Endodermal cell (in vitro differentiated cells): ENCODE measurements around the gene ZC3H6. TPM values are rescaled to one million over a fixed set of nuclear protein-coding genes. Genes with fewer than 3 reads are reported as not detected.

Experiments
- DNase-seq: peaks from one replicate; pipeline ENCODE4 v3.0.0-alpha.2; 2017
- H3K27ac ChIP-seq: 2 replicates; pipeline ENCODE4 v1.5.1; 2013; ENCODE audit warnings: mild to moderate bottlenecking, low read depth, low read length, moderate library complexity
- H3K27me3 ChIP-seq: 2 replicates; pipeline ENCODE4 v1.6.1; 2013; ENCODE audit warnings: mild to moderate bottlenecking, low read length, moderate library complexity; ENCODE audit not compliant: insufficient read depth, control insufficient read depth, poor library complexity, severe bottlenecking
- H3K36me3 ChIP-seq: 2 replicates; pipeline ENCODE4 v1.7.0; 2013; ENCODE audit warnings: mild to moderate bottlenecking, low read length, moderate library complexity; ENCODE audit not compliant: control insufficient read depth, insufficient read depth
- H3K4me1 ChIP-seq: one replicate; pipeline ENCODE4 v1.7.0; 2013; ENCODE audit warnings: low read length; ENCODE audit not compliant: control insufficient read depth, insufficient read depth
- H3K4me3 ChIP-seq: 2 replicates; pipeline ENCODE4 v1.5.1; 2013; ENCODE audit warnings: mild to moderate bottlenecking, low read length, moderate library complexity
- H3K9ac ChIP-seq: 2 replicates; pipeline ENCODE4 v1.6.1; 2013; ENCODE audit warnings: mild to moderate bottlenecking, low read length, moderate library complexity; ENCODE audit not compliant: poor library complexity, severe bottlenecking; ENCODE audit errors: extremely low read depth
- H3K9me3 ChIP-seq: 2 replicates; pipeline ENCODE4 v1.6.1; 2013; ENCODE audit warnings: mild to moderate bottlenecking, low read length, moderate library complexity; ENCODE audit not compliant: control insufficient read depth
- H3K27ac Mint-ChIP-seq: 2 replicates; pipeline ENCODE4 v1.8.0; 2020; ENCODE audit warnings: mixed read lengths
- H3K27me3 Mint-ChIP-seq: 2 replicates; pipeline ENCODE4 v1.8.0; 2021; ENCODE audit warnings: mild to moderate bottlenecking, mixed read lengths; ENCODE audit not compliant: insufficient read depth
- H3K36me3 Mint-ChIP-seq: 2 replicates; pipeline ENCODE4 v1.8.0; 2020; ENCODE audit warnings: low read depth, mixed read lengths
- H3K4me1 Mint-ChIP-seq: 2 replicates; pipeline ENCODE4 v1.8.0; 2020; ENCODE audit warnings: mixed read lengths
- H3K4me3 Mint-ChIP-seq: 2 replicates; pipeline ENCODE4 v1.8.0; 2020; ENCODE audit warnings: mild to moderate bottlenecking, moderate library complexity, mixed read lengths
- H3K9me3 Mint-ChIP-seq: 2 replicates; pipeline ENCODE4 v1.8.0; 2020; ENCODE audit warnings: mild to moderate bottlenecking, mixed read lengths
- WGBS, 2 experiments: methylation state at CpG; one replicate each; pipeline versions ENCODE4 v1.1.5 to v1.1.7; 2013; ENCODE audit warnings: missing lambda C conversion rate in 2 of 2, mixed read lengths in 1 of 2; ENCODE audit not compliant: insufficient coverage in 1 of 2, insufficient read length in 1 of 2; 5-methylcytosine and 5-hydroxymethylcytosine counted together
- total RNA-seq, 2 donors: library from RNA; stranded (reverse); fragmentation: NEBNext Ultra II Directional in 1 of 2; extraction: Animal tissue kit (Norgen Biotek cat#: 25700) in 1 of 2; gene quantifications; 2 replicates in 1 of 2; 3 replicates in 1 of 2; pipeline ENCODE4 v1.2.1, GENCODE V29; 2021
- TF ChIP-seq, protein P1 (sequence below): fragments of 200-600 bp; sonication (generic); conservative IDR thresholded peaks from 2 replicates; pipeline ENCODE4 v1.5.0; 2021; ENCODE audit warnings: antibody characterized with exemption, mild to moderate bottlenecking

ZC3H6 gene
- total RNA-seq, 2 donors from 2014 or later = 8.0 to 21.5 TPM

DNA sequence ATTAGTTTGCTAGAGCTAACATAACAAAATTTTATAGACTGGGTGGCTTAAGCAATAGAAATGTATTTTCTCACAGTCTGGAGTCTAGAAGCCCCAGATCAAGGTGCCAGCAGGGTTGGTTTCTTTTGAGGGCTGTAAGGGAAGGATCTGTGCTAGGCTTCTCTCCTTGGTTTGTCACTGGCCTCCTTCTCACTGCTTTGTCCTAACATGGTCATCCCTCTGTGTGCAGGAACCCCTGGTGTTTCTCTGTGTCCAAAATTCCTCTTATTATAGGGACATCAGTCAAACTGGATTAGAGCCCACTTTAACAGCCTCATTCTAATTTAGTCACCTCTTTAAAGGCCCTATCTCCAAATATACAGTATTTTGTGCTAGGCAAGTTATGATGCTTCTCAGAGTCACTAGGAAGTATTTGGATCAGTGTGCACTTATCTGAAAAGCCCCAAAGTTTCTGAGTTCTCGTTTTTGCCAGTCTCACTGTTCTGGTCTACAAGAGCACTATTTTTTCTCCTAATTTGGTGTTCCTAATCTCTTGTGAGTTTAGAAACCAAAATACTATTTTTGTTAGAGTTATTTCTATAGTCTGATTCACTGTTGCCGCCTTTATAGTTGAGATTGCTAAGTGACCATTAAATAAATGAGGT is 29.0 kb downstream of the ZC3H6 start:
- TF ChIP-seq, protein P1, sequence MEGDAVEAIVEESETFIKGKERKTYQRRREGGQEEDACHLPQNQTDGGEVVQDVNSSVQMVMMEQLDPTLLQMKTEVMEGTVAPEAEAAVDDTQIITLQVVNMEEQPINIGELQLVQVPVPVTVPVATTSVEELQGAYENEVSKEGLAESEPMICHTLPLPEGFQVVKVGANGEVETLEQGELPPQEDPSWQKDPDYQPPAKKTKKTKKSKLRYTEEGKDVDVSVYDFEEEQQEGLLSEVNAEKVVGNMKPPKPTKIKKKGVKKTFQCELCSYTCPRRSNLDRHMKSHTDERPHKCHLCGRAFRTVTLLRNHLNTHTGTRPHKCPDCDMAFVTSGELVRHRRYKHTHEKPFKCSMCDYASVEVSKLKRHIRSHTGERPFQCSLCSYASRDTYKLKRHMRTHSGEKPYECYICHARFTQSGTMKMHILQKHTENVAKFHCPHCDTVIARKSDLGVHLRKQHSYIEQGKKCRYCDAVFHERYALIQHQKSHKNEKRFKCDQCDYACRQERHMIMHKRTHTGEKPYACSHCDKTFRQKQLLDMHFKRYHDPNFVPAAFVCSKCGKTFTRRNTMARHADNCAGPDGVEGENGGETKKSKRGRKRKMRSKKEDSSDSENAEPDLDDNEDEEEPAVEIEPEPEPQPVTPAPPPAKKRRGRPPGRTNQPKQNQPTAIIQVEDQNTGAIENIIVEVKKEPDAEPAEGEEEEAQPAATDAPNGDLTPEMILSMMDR = no peak
- DNase-seq = no peak
- Histone ChIP-seq H3K27ac (no peak overlapping the region), H3K4me3 (no peak overlapping the region), H3K4me1 (no peaks in the 10 kb centered on the region), H3K9ac (no peak overlapping the region), H3K36me3 (no peaks in the 10 kb centered on the region), H3K27me3 (no peaks in the 10 kb centered on the region), H3K9me3 (peaks cover 5% of the 10 kb centered on the region)
- no peak overlapping the region for H3K27ac Mint-ChIP-seq
- H3K9me3 Mint-ChIP-seq = peaks cover 2% of the 10 kb centered on the region
- H3K4me1 Mint-ChIP-seq = no peaks in the 10 kb centered on the region
- 92 to 97% methylated on average over 1 of the region's 2 CpGs for WGBS, 2 experiments
- H3K4me3 Mint-ChIP-seq = no peak overlapping the region
- H3K36me3 Mint-ChIP-seq = peaks cover 14% of the 10 kb centered on the region
- H3K27me3 Mint-ChIP-seq = no peaks in the 10 kb centered on the region

DNA sequence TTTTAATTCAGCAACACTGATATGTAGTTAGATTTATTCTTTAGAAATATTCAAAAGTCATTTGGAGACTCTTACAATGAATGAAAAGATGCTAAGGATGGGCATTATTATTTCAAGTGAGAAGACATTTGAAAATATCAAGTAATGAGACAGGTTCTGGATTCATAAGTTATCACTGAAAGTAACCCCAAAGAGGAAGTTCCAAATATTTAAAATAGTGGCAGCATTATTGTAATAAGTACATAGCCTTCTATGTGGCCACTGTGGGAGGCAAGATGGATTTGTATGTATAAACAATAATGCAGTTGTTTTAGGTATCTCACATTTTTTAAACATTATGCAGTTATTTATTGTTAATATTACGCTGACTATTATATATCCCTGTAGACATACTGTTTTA is 29.7 kb downstream of the ZC3H6 start:
- H3K27me3 Mint-ChIP-seq = no peaks in the 10 kb centered on the region
- H3K4me3 ChIP-seq = no peak overlapping the region
- no peak overlapping the region for H3K9ac ChIP-seq
- no peak for DNase-seq
- no peak overlapping the region for H3K27ac Mint-ChIP-seq
- no peaks in the 10 kb centered on the region for H3K9me3 Mint-ChIP-seq
- no peak overlapping the region for H3K4me3 Mint-ChIP-seq
- peaks cover 5% of the 10 kb centered on the region for H3K9me3 ChIP-seq
- H3K36me3 ChIP-seq = no peaks in the 10 kb centered on the region
- no peaks in the 10 kb centered on the region for H3K4me1 Mint-ChIP-seq
- TF ChIP-seq, protein P1 = no peak
- no peak overlapping the region for H3K27ac ChIP-seq
- no peaks in the 10 kb centered on the region for H3K27me3 ChIP-seq
- no peaks in the 10 kb centered on the region for H3K4me1 ChIP-seq
- H3K36me3 Mint-ChIP-seq = peaks cover 12% of the 10 kb centered on the region
- WGBS, 2 experiments = no CpG with 5 or more reads among the region's 1 CpG

DNA sequence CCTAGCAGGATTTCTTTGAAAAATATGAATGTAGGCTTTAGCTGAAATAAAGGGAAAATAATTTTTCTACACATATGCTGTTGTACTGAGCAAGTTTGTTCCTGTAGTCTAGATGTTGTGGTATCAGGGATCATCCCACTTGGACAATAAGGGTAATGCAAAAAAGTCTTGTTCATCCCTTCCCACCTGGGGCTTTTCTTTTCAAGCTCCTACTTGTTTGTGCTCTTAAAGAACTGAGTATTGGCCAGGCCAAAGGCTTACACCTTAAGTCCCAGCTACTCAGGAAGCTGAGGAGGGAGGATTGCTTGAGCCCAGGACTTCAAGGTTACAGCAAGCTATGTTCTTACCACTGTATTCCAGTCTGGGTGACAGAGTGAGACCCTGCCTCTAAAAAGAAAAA is 35.5 kb downstream of the ZC3H6 start:
- H3K4me3 Mint-ChIP-seq = no peak overlapping the region

More for the DNA sequence above, 35.5 kb downstream of the ZC3H6 start:
- Histone ChIP-seq H3K9ac (no peak overlapping the region), H3K27ac (no peak overlapping the region), H3K36me3 (no peaks in the 10 kb centered on the region), H3K9me3 (no peaks in the 10 kb centered on the region), H3K27me3 (no peaks in the 10 kb centered on the region), H3K4me1 (no peaks in the 10 kb centered on the region), H3K4me3 (no peak overlapping the region)
- Mint-ChIP-seq H3K4me1 (no peaks in the 10 kb centered on the region), H3K9me3 (no peaks in the 10 kb centered on the region), H3K27ac (no peak overlapping the region), H3K27me3 (no peaks in the 10 kb centered on the region), H3K36me3 (peaks cover 4% of the 10 kb centered on the region)
- DNase-seq = no peak
- TF ChIP-seq, protein P1 = no peak
